Activated CD4-positive, alpha-beta T cell treated with anti-CD3 and anti-CD28 coated beads for 36 hours (primary cell): ENCODE results near the gene ACOXL. TPM values are rescaled to one million over a fixed set of nuclear protein-coding genes. Genes with fewer than 3 reads are reported as not detected.
A peak's percentile ranks its signal among the peaks of the same experiment; 100 is the strongest.
"Not testable (repeated sequence)": the region's sequence is repeated elsewhere in the genome, so short reads cannot be mapped to it uniquely, and the experiment has no call there.

ENCODE experiments used
- ATAC-seq: fragments of 200-7000 bp; cut with Tn5 transposase; one replicate; pipeline ENCODE4 v1.10.0; 2021; ENCODE audit warnings: mild to moderate bottlenecking, moderate library complexity
- CTCF ChIA-PET: fragments of 350-600 bp; sonication (Branson Sonifier 250); formaldehyde crosslinking; loops from one replicate; lab custom pipeline; 2021; ENCODE audit warnings: antibody characterized with exemption; lab: Charles Lee
- POLR2A ChIA-PET: fragments of 350-600 bp; sonication (Branson Sonifier 250); formaldehyde crosslinking; loops from one replicate; lab custom pipeline; 2021; ENCODE audit warnings: antibody characterized with exemption, inconsistent platforms; lab: Charles Lee
- DNase-seq: peaks from one replicate; pipeline ENCODE4 v3.0.0-alpha.2; 2020
- H3K27ac Mint-ChIP-seq: one replicate; pipeline ENCODE4 v1.8.0; 2021; ENCODE audit warnings: mixed read lengths
- H3K27me3 Mint-ChIP-seq: one replicate; pipeline ENCODE4 v1.8.0; 2021; ENCODE audit warnings: mixed read lengths
- H3K36me3 Mint-ChIP-seq: one replicate; pipeline ENCODE4 v1.8.0; 2021; ENCODE audit warnings: low read depth, mixed read lengths
- H3K4me1 Mint-ChIP-seq: one replicate; pipeline ENCODE4 v1.8.0; 2021; ENCODE audit warnings: mixed read lengths
- H3K4me3 Mint-ChIP-seq: one replicate; pipeline ENCODE4 v1.8.0; 2021; ENCODE audit warnings: mild to moderate bottlenecking, moderate library complexity, mixed read lengths
- H3K9me3 Mint-ChIP-seq: one replicate; pipeline ENCODE4 v1.8.0; 2021; ENCODE audit warnings: low read depth, mixed read lengths
- intact Hi-C, 2 experiments: fragments of 100-400 bp; cut with DNase I in 1 of 2; cut with micrococcal nuclease in 1 of 2; formaldehyde crosslinking; loops; one replicate each; pipeline versions ENCODE4 v1.14.2 to v1.15.1; 2022 to 2024; cut with DNase I, micrococcal nuclease
- total RNA-seq, 2 experiments: library from RNA; stranded (reverse); gene quantifications; one replicate each; pipeline ENCODE4 v1.2.3, GENCODE V29; 2021

The ACOXL gene
- total RNA-seq, 2 experiments from 2014 or later: 0.23 TPM; not detected in 1

DNA sequence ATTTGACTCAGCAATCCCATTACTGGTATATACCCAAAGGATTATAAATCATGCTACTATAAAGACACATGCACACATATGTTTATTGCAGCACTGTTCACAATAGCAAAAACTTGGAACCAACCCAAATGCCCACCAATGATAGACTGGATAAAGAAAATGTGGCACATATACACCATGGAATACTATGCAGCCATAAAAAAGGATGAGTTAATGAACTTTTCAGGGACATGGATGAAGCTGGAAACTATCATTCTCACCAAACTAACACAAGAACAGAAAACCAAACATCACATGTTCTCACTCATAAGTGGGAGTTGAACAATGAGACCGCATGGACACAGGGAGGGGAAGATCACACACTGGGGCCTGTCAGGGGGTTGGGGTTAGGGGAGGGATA is 350.3 kb downstream of the ACOXL start:
- intact Hi-C loops, ATAC-seq, H3K27ac Mint-ChIP-seq, H3K4me3 Mint-ChIP-seq, H3K4me1 Mint-ChIP-seq, POLR2A ChIA-PET, H3K9me3 Mint-ChIP-seq, H3K36me3 Mint-ChIP-seq, DNase-seq: not testable (repeated sequence)
- H3K27me3 Mint-ChIP-seq: peaks cover 73% of the 10 kb centered on the region
- CTCF ChIA-PET: interaction anchor here (0.7 kb wide), 1 partner anchor 148 kb away, joined by 3 read pairs; no protein-coding TSS in a partner anchor

DNA sequence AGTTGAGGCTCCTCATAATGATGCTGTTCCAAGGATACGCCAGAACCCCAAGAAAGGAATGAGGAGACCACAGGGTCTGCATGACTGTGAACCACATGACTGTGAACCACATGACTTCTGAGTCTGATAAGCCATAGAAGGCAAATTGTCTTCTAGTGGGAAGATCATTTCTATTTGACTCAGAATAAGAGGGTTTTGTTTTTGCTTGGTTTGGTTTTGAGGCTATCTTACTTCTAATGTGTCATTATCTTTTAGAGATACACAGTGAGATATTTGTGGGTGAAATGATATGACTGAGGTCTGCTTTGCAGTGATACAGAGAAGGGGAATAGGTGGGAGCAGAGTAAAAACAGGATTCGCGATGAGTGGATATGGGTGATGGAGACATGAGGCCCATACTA is 359.4 kb downstream of the ACOXL start:
- CTCF ChIA-PET: interaction anchor here (0.7 to 0.9 kb wide), 2 partner anchors 19 to 67 kb away, joined by 3 read pairs; no protein-coding TSS in a partner anchor
- intact Hi-C loops: loop anchor here (1.0 to 5.0 kb wide), 8 partner anchors 8 to 233 kb away; no protein-coding TSS in a partner anchor
- Mint-ChIP-seq H3K36me3 (no peaks in the 10 kb centered on the region), H3K4me3 (no peak overlapping the region), H3K9me3 (no peaks in the 10 kb centered on the region), H3K4me1 (peaks cover 16% of the 10 kb centered on the region), H3K27me3 (peaks cover 50% of the 10 kb centered on the region), H3K27ac (no peak overlapping the region)
- ATAC-seq (peak; percentile 98), DNase-seq (peak; percentile 42)
- POLR2A ChIA-PET: no interaction called here

DNA sequence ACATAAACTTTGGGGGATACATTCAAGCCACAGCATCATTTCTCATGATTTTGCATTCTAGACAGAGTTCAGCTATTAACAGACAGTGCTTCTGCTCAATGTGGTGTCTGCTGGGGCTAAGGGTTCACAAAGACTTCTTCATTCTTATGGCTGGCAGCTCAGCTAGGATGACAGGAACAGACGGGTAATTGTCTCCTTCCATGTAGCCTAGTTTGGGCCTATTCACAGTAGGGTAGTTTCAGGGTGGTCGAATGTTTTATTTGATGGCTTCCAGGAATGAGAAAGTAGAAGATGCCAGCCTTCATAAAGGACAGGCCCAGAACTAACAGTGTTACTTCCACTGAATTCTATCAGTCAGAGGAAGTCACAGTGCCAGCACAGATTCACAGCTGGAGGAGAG is 362.3 kb downstream of the ACOXL start:
- no peak overlapping the region for H3K4me3 Mint-ChIP-seq
- POLR2A ChIA-PET: no interaction called here
- CTCF ChIA-PET: interaction anchor here (0.7 to 1.1 kb wide), 3 partner anchors 15 to 334 kb away, joined by 3 to 5 read pairs (median 3); no protein-coding TSS in a partner anchor
- no peak for ATAC-seq
- H3K9me3 Mint-ChIP-seq: no peaks in the 10 kb centered on the region
- DNase-seq: no peak
- no peak overlapping the region for H3K27ac Mint-ChIP-seq
- no peaks in the 10 kb centered on the region for H3K36me3 Mint-ChIP-seq
- H3K27me3 Mint-ChIP-seq: peaks cover 49% of the 10 kb centered on the region
- H3K4me1 Mint-ChIP-seq: peaks cover 16% of the 10 kb centered on the region
- intact Hi-C loops: loop anchor here in 1 of 2 experiments (5.0 kb wide), 1 partner anchor 227 kb away; no protein-coding TSS in a partner anchor

DNA sequence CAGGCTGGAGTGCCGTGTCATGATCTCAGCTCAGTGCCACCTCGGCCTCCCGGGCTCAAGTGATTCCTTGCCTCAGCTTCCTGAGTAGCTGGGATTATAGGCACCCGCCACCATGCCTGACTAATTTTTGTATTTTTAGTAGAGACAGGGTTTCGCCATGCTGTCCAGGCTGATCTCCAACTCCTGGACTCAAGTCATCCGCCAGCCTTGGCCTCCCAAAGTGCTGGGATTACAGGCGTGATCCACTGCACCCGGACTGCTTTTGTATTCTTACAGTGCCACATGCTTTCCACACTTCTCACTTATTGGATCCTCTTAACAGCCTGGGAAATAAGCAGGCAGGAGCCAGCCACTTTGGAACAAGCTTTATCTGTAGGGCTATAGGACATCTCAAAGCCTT is 363.1 kb downstream of the ACOXL start:
- peaks cover 22% of the 10 kb centered on the region for H3K4me1 Mint-ChIP-seq
- peaks cover 45% of the 10 kb centered on the region for H3K27me3 Mint-ChIP-seq
- DNase-seq (no peak), ATAC-seq (no peak)
- H3K4me3 Mint-ChIP-seq: no peak overlapping the region
- no peaks in the 10 kb centered on the region for H3K36me3 Mint-ChIP-seq
- CTCF ChIA-PET: interaction anchor here (0.6 to 1.1 kb wide), 3 partner anchors 15 to 282 kb away, joined by 3 to 4 read pairs (median 3); no protein-coding TSS in a partner anchor
- H3K9me3 Mint-ChIP-seq: no peaks in the 10 kb centered on the region
- intact Hi-C loops: no loop called here
- no peak overlapping the region for H3K27ac Mint-ChIP-seq
- POLR2A ChIA-PET: no interaction called here

DNA sequence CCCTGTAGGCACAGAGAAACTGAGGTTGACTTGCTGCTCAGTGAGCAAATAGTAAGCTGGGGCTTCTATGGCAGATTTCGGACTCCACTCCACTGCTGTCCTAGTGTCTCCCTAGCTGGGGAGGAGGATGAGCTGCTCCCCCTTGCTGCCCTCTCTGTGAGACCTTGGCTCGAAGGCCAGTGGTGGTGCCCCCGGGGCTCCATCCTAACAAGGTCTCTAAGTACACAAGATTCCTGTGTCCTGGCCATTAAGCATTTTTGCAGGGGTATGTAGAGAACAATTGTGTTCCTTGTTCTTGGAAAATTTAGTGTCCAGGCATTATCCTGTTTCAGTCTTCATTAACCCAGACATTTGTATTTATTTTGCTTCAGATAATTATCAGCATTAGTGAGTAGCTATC is 367.0 kb downstream of the ACOXL start:
- no peaks in the 10 kb centered on the region for H3K36me3 Mint-ChIP-seq
- POLR2A ChIA-PET: no interaction called here
- CTCF ChIA-PET: interaction anchor here (0.7 to 1.7 kb wide), 4 partner anchors 9 to 25 kb away, joined by 3 to 5 read pairs (median 4); partner anchors contain the start of gene BCL2L11
- H3K27me3 Mint-ChIP-seq: peaks cover 49% of the 10 kb centered on the region
- H3K4me3 Mint-ChIP-seq: no peak overlapping the region
- peaks cover 22% of the 10 kb centered on the region for H3K4me1 Mint-ChIP-seq
- no peak overlapping the region for H3K27ac Mint-ChIP-seq
- DNase-seq (no peak), ATAC-seq (no peak)
- H3K9me3 Mint-ChIP-seq: no peaks in the 10 kb centered on the region
- intact Hi-C loops: no loop called here

DNA sequence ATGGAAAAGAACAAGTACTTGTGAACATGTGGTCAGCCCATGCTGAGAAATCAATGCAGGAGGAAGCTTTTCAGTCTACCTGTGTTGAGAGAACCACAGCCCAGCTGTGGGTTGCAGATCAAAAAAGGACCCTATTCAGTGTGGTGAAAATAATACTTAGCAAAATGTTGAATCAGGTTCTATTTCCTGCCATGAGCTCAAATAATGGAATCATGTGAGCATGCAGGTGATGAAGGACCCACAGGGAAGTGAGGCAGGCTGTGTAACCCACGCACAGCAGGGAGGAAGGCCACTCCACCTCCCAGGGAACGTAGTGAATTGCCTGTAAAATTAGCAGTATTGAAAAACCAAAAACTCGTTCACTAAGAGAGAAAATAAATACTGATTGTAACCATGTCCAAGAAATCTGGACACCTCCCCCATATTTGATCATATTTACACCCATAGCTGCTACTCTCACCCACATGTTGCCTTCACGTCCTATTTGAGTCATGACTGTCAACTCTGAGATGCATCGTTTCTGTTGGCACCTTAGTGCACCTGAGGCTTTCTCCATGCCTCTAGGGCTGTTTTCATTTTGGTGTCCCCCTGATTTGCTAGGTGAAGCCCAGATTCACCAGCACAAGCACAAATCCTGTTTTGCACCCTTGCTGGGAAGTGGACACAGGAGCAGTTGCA is 367.9 kb downstream of the ACOXL start:
- no peak overlapping the region for H3K27ac Mint-ChIP-seq
- peaks cover 22% of the 10 kb centered on the region for H3K4me1 Mint-ChIP-seq
- intact Hi-C loops: loop anchor here (1.0 to 5.0 kb wide), 3 partner anchors 8 to 607 kb away; no protein-coding TSS in a partner anchor
- ChIA-PET POLR2A (no interaction called here), CTCF (interaction anchor here (0.7 to 1.7 kb wide), 4 partner anchors 9 to 288 kb away, joined by 3 to 5 read pairs (median 4); no protein-coding TSS in a partner anchor)
- peaks cover 47% of the 10 kb centered on the region for H3K27me3 Mint-ChIP-seq
- H3K4me3 Mint-ChIP-seq: no peak overlapping the region
- DNase-seq: peak; percentile 21
- H3K9me3 Mint-ChIP-seq: no peaks in the 10 kb centered on the region
- H3K36me3 Mint-ChIP-seq: no peaks in the 10 kb centered on the region
- ATAC-seq: peak; percentile 50

DNA sequence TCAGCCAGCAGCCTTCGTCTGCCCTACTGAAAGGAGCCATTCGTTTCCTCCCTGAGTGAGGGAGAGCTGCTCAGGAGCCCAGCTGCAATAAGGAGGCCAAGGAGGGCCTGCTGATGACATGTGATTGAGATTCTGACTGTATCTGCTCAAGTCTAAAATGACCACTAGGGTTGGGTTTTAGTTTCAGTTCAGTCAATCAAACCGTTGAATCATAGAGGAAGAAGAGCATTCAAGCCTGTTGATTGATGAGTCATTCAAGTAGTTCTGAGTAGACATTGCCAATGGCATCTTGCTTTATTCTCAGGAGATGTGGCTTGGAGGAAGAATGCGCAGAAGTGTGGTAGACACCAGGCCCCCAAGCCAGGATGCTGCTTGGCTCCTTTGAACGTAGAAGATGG is 368.4 kb downstream of the ACOXL start:
- ATAC-seq (peak; percentile 92), DNase-seq (peak; percentile 44)
- intact Hi-C loops: loop anchor here (1.0 to 5.0 kb wide), 4 partner anchors 8 to 607 kb away; no protein-coding TSS in a partner anchor
- CTCF ChIA-PET: interaction anchor here (1.2 kb wide), 1 partner anchor 289 kb away, joined by 4 read pairs; no protein-coding TSS in a partner anchor
- POLR2A ChIA-PET: no interaction called here
- H3K27ac Mint-ChIP-seq: no peak overlapping the region
- H3K9me3 Mint-ChIP-seq: no peaks in the 10 kb centered on the region
- H3K36me3 Mint-ChIP-seq: no peaks in the 10 kb centered on the region
- H3K4me3 Mint-ChIP-seq: no peak overlapping the region
- peaks cover 51% of the 10 kb centered on the region for H3K27me3 Mint-ChIP-seq
- peaks cover 22% of the 10 kb centered on the region for H3K4me1 Mint-ChIP-seq

DNA sequence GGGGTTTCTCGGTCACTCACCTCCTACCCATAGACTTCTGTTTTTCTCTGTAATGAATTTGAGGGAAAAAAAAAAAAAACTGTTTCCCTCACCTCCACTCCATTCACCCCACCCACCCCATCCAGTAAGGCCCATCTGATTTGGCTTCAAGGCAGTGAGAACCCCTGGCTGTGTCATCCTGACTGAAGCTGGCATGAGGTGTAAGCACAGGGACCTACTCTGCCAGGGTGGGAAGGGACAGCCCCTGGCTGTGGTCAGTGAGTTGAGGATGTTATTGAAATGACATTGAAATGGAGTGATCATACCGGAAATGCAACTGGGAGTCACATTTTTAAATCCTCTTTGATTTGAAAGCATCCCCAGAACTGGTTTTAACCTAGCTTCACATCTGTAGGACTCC is 369.2 kb downstream of the ACOXL start:
- CTCF ChIA-PET: no interaction called here
- ATAC-seq: peak; percentile 34
- POLR2A ChIA-PET: no interaction called here
- peak; percentile 37 for DNase-seq
- no peaks in the 10 kb centered on the region for H3K9me3 Mint-ChIP-seq
- H3K27me3 Mint-ChIP-seq: peaks cover 56% of the 10 kb centered on the region
- H3K4me3 Mint-ChIP-seq: no peak overlapping the region
- H3K36me3 Mint-ChIP-seq: no peaks in the 10 kb centered on the region
- H3K27ac Mint-ChIP-seq: no peak overlapping the region
- intact Hi-C loops: loop anchor here (1.0 to 5.0 kb wide), 3 partner anchors 15 to 606 kb away; no protein-coding TSS in a partner anchor
- H3K4me1 Mint-ChIP-seq: peaks cover 22% of the 10 kb centered on the region

DNA sequence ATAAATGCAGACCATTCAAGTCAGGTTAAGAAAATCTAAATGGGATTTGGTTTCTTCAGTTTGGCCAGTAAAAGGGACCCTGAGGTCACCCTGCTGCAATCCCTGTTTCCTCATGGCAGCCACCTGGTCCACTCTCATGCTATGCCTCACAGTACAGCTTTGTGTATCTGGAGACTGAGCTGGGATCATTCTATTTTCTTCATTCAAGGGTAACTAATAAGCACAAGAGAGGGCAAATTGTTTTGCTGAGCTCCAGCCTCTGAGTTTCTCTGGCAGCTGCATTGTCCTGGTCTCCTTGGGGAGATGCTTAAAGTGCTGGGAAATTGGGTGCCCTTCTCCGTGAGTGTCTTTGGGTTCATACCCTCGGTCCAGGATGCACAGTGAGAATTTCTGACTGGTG is 369.8 kb downstream of the ACOXL start:
- H3K9me3 Mint-ChIP-seq: no peaks in the 10 kb centered on the region
- CTCF ChIA-PET: interaction anchor here (1.0 kb wide), 1 partner anchor 291 kb away, joined by 3 read pairs; no protein-coding TSS in a partner anchor

DNA sequence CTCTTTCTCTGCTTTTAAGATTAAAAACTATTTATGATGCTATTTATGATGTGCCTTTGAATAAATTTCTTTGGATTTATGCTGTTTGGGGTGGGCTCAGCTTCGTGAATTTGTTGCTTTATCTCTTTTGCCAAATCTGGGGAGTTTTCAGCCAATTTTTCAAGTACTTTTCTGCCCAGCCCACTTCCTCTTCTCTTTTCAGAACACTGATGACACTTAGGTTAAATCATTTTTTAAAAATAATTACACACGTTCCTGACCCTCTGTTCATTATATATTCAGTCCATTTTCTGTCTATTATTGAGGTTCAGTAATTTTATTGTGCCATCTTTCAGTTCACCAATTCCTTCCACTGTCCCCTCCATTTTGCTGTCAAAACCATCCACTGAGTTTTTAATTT is 373.6 kb downstream of the ACOXL start:
- intact Hi-C loops: no loop called here
- POLR2A ChIA-PET: no interaction called here
- H3K27me3 Mint-ChIP-seq: peaks cover 53% of the 10 kb centered on the region

More for the DNA sequence above, 369.8 kb downstream of the ACOXL start:
- Mint-ChIP-seq H3K36me3 (no peaks in the 10 kb centered on the region), H3K27me3 (peaks cover 54% of the 10 kb centered on the region), H3K27ac (no peak overlapping the region), H3K4me3 (no peak overlapping the region), H3K4me1 (peaks cover 22% of the 10 kb centered on the region)
- POLR2A ChIA-PET: no interaction called here
- no peak for DNase-seq
- intact Hi-C loops: loop anchor here (5.0 kb wide), 2 partner anchors 245 to 605 kb away; no protein-coding TSS in a partner anchor
- no peak for ATAC-seq

DNA sequence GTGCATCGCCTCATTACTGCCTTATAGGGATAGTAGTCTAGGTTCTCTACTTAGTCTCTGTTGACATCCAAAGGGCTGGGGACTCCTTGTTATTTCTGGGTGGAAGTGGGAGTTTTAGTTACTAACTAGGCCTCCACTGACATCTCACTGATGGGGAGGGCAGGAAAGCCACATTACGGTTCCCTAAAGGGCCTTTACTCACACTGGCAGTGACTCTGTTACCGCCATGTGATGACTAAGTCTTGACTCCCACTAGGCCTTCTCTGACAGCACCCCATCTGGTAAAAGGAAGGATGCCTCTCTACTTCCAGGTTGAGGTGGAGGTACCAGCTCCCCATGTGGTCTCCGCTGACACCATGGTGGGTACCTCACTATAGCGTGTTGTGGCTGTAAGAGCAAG is 374.3 kb downstream of the ACOXL start:
- H3K27me3 Mint-ChIP-seq: peaks cover 54% of the 10 kb centered on the region
- H3K27ac Mint-ChIP-seq: no peak overlapping the region
- H3K36me3 Mint-ChIP-seq: no peaks in the 10 kb centered on the region
- ChIA-PET CTCF (interaction anchor here (0.7 kb wide), 1 partner anchor 525 kb away, joined by 3 read pairs; no protein-coding TSS in a partner anchor), POLR2A (no interaction called here)
- ATAC-seq (peak; percentile 81), DNase-seq (peak; percentile 37)
- H3K9me3 Mint-ChIP-seq: no peaks in the 10 kb centered on the region
- H3K4me3 Mint-ChIP-seq: no peak overlapping the region
- peaks cover 11% of the 10 kb centered on the region for H3K4me1 Mint-ChIP-seq
- intact Hi-C loops: no loop called here

More for the DNA sequence above, 373.6 kb downstream of the ACOXL start:
- Mint-ChIP-seq H3K4me1 (peaks cover 14% of the 10 kb centered on the region), H3K4me3 (no peak overlapping the region), H3K9me3 (no peaks in the 10 kb centered on the region), H3K27ac (no peak overlapping the region), H3K36me3 (no peaks in the 10 kb centered on the region)
- ATAC-seq (no peak), DNase-seq (no peak)
- CTCF ChIA-PET: no interaction called here
